DMS 273 treated with DMSO at 0.1 percent for 48 hours (cell line): Measurements from ENCODE around the gene SULT6B1.

ENCODE experiments used
- DNase-seq: peaks from one replicate; lab custom pipeline; 2025; lab: John Stamatoyannopoulos, UW

Gene SULT6B1

GRCh38 chr2:37149626-37150322, 38.7 kb downstream of the SULT6B1 start:
- no peak for DNase-seq

GRCh38 chr2:37148325-37148724, 40.1 kb downstream of the SULT6B1 start:
- no peak for DNase-seq

GRCh38 chr2:37146062-37146461, 42.4 kb downstream of the SULT6B1 start:
- DNase-seq: no peak

GRCh38 chr2:37143974-37144373, 44.5 kb downstream of the SULT6B1 start:
- DNase-seq: no peak

- DNase-seq: no peak
These were observed 45.9 kb downstream of the SULT6B1 start for GRCh38 chr2:37142546-37142945.

GRCh38 chr2:37132914-37133313, 55.6 kb downstream of the SULT6B1 start:
- DNase-seq: no peak

GRCh38 chr2:37125416-37125815, 63.1 kb downstream of the SULT6B1 start:
- no peak for DNase-seq

- DNase-seq: no peak
These were observed 69.3 kb downstream of the SULT6B1 start for GRCh38 chr2:37119157-37119556.
